SIG-M5 (cell line): ENCODE measurements around the gene RNH1.

Experiments used
- DNase-seq: peaks from one replicate; lab custom pipeline; 2025; lab: John Stamatoyannopoulos, UW

The RNH1 gene

DNA sequence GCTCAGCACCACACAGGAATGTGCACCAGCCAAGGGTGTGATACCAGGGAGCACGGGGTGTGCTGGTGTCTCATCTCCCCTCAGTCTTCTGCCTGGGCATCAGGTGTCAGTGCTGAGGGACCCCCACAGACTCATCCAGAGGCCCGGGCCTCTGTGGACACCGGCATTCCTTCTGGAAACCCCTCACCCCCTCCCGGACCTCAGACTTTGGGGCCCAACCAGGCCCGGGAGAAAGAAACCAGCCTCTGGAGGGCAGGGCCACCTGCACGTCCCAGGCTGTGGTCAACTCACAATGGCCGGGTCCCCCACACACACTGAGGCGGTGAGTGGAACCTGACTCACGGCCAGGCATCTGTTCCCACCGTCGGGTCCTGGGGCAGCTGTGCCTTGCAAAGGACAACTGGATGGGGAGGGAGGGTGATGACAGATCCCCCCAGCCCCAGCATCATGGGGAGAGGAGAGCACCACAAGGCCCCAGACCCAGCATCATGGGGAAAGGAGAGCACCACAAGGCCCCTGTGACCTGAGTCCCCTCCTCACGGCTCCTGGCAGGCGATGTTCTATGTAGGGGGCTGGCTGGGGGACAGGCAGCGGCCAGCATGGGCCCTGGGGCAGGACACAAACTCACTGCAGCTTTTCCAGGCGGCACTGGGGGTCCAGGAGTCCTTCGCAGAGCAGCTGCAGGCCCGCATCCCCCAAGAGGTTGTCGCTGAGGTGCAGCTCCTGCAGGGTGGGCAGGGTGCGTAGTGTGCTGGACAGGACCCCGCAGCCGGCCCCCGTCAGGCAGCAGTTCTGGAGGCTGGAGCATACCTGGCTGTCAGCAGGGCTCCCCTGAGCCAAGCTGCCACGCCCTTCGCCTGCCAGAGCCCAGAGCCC lies 7.6 kb downstream of the RNH1 start:
- DNase-seq: no peak

DNA sequence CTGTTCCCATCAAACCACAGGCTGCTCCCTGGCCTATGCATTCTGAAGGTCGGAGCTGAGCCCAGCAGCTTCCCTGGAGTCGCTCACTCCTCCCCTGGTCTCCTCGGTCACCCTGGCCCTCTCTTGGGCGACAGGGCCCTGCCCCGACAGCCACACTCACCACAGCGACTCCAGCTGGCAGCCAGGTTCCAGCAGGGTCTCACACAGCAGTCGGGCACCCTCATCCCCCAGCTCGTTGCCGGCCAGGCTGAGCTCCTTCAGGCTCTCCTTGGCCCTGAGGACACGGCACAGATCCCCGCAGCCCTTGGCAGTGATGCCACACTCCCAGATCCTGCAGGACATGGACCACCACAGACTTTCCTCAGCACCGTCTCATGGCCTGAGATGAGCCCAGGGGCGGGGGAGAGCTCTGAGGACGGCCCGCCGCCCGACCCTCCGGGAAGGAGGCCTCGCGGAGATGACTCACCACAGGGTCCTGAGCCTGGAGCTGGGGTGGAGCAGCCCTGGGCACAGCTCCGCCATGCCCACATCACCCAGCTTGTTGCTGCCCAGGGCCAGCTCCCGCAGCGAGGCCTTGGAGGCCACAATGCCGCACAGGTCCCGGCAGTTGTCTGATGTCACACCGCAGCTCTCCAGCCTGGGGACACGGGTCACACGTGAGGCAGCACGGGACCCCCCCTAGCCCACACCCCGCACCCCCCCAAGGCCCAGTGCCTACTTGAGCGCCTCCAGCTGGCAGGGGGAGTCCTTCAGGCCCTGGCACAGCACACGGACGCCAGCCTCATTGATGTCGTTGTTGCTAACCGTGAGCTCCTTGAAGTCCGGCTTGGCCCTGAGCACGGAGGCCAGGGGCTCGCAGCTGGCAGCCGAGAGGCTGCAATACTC lies 8.5 kb downstream of the RNH1 start:
- no peak for DNase-seq

GRCh38 chr11:497565-498296 lies 9.3 kb downstream of the RNH1 start:
- DNase-seq: no peak

- no peak for DNase-seq
These were observed 10.0 kb downstream of the RNH1 start for GRCh38 chr11:496834-497564.

DNA sequence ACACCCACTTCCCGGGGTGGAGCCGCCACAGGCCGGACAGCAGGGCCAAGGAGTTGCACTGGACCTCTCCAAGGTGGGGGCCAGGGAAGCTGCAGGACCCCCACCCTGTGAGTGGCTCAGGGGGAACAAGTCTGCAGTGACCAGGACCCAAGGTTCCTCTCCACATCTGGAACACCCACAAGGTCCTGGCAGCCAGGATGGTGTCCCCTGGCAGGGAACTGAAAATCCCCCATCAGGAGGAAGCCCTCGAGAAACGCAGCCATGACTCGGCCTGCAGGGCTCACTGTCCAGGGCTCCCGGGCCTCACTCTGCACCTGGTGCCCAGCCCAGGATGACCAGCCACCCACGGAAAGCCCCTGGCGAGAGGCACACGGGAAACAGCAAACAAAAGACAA lies 11.5 kb downstream of the RNH1 start:
- DNase-seq: no peak

GRCh38 chr11:494761-495536 lies 12.1 kb downstream of the RNH1 start:
- DNase-seq: no peak

DNA sequence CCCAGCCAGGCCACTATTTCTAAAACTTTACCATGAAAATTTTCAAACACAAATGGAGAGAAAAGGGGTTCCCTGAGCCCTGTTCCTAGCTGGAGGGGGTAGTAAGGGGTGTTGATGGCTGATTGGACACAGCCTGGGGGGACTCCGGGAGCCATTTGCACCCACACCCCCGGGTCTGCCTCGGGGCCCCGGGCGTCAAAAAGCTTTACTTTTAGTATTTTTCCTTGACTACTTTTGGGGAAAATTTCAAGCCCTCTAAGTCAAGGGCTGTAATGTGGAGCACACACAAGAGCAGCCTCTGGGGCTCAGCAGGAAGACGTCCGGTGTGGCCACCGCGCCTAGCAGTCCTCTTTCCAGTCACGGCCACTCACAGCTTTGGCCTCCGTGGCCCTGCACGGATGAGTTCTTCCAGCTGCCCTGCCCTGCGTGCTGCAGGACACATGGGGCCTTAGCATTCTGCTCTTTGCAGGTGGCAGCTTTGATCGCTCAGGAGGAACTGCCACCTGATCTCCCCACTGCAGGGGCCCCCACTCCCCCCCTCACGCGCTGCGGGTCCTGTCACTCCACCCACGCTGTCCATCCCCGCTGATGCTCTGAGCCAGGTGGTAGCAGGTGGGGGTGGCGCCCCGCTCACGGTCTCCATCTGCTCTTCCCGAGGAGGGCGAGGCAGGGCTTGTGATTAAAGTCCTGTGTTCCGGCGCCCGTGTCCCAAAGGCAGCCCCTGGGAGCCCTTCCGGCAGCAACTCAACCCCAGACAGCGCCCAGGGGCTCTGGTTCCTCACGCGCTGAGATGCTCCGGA lies 14.4 kb downstream of the RNH1 start:
- no peak for DNase-seq

GRCh38 chr11:491358-491757 lies 15.7 kb downstream of the RNH1 start:
- DNase-seq: no peak

GRCh38 chr11:490930-491260 lies 16.1 kb downstream of the RNH1 start:
- no peak for DNase-seq

GRCh38 chr11:490186-490929 lies 16.7 kb downstream of the RNH1 start:
- DNase-seq: no peak

GRCh38 chr11:489610-490185 lies 17.3 kb downstream of the RNH1 start:
- no peak for DNase-seq

GRCh38 chr11:488992-489391 lies 18.1 kb downstream of the RNH1 start:
- DNase-seq: no peak

GRCh38 chr11:488579-488978 lies 18.5 kb downstream of the RNH1 start:
- DNase-seq: no peak

- DNase-seq: no peak
These were observed 19.0 kb downstream of the RNH1 start for GRCh38 chr11:488062-488461.

DNA sequence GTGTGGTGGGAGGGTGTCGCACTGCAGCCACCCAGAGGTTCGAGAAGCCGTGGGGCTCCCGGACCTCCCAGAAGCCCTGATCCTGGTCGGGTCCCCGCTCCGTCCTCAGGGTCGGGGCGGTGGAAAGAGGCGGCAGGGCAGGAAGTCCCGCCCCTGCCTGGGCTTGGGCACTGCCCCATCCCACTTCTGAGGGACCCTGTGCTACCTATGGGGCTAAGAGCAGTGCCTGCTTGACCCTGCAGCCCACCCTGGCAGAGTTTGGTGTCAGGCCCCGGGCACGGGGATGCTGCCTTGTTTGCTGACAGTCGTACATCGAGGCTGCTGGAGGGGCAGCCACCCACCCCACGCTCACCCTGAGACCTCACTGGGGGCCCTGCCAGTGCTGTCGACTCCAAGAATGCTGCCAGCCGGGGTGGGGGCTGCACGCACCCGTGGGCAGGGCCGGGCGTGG lies 19.4 kb downstream of the RNH1 start:
- no peak for DNase-seq

DNA sequence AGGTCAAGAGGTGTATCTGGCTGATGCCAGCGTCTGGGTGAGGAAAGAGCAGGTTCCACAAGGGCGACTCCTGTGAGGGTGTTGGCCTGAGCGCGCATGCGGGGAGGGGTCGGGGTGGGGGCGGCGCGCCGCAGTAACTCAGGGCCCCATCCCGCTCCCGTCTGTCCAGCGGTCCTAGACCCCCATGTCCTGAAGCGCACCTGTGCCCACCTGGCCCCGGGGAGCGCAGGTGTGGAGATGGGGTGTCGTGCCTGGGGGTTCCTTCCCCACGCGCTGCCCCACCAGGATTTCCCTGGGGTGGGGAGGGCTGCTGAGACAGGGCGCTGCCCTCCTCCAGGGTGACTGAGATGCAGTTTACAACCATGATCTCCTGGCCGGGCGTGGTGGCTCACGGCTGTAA lies 20.9 kb downstream of the RNH1 start:
- DNase-seq: no peak

DNA sequence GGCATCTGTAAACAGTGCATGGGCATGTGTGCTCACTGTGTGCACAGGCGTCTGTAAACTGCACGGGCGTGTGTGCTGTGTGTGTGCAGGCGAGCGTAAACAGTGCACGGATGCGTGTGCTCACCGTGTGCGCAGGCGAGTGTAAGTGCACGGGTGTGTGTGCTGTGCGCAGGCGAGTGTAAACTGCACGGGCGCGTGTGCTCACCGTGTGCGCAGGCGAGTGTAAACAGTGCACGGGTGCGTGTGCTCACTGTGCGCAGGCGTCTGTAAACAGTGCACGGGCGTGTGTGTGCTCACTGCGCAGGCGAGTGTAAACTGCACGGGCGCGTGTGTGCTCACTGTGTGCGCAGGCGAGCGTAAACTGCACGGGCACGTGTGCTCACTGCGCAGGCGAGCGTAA lies 22.4 kb downstream of the RNH1 start:
- DNase-seq: no peak

DNA sequence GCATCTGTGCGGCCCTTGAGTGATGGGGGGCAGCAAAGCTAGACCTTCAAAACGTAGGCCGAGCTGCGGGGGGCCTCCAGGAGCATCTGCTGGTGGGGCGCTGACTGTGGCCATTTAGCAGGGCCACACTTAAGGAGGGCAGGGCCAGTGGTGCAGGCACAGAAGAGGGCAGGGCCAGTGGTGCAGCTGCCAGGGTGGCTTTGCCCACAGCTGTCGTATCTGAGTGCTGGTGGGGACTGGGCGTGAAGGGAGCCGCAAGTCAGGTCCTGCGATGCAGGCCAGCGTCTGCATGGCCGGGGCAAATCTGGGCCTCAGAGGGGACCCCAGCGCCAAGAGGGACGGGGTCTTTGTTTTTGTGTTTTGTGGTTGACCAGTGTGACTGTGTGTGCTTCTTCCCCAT lies 27.7 kb downstream of the RNH1 start:
- no peak for DNase-seq

DNA sequence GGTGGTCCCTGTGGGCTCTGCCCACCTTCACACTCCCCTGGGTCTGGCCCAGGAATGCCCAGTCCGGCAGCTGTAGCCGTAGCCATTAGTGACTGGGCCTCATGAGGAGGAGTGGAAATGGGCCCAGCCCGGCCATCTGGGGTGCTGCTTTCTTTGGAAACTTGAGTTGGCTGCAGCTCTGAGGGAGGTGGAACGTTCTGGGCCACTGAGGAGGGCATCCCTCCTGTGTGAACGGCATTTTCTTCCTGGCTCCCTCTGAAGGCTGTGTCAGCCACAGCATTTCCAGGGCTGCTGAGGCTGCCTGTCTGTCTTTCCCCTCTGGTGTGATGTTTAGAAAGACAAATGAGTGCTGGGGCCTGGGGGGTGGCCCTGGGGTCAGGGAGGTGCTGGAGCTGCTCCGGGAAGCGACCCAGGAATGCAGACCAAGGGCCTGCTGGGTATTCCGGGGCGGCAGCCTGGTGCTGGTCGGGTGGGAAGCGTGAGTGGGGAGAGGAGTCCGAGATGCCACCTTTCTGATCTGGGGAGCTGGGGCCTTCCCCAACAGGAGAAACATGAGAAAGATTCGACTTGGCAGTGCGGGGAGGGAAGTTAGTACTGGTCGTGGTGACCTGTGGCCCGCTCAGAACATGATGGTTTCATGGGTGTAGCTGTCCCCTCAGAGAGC lies 29.9 kb downstream of the RNH1 start:
- DNase-seq: no peak
